Esophagus (tissue), 2 donors: Measurements from ENCODE around the gene MEI4. TPM values are rescaled to one million over a fixed set of nuclear protein-coding genes. Genes with fewer than 3 reads are reported as not detected.
"Not testable (repeated sequence)": the region's sequence is repeated elsewhere in the genome, so short reads cannot be mapped to it uniquely, and the experiment has no call there.

Experiments used
- H3K27ac ChIP-seq, 2 donors: one replicate each; pipeline ENCODE4 v1.5.1; 2013; ENCODE audit warnings: low read depth in 2 of 2, mild to moderate bottlenecking in 2 of 2, inconsistent platforms in 1 of 2, low read length in 1 of 2, moderate library complexity in 1 of 2
- H3K27me3 ChIP-seq, 2 donors: one replicate each; pipeline ENCODE4 v1.6.1; 2013; ENCODE audit warnings: low read length in 2 of 2, control low read depth in 1 of 2, mild to moderate bottlenecking in 1 of 2; ENCODE audit not compliant: insufficient read depth in 2 of 2, control insufficient read depth in 1 of 2
- H3K36me3 ChIP-seq, 2 donors: one replicate each; pipeline ENCODE4 v1.6.1; 2013; ENCODE audit warnings: low read length in 1 of 2; ENCODE audit not compliant: control insufficient read depth in 2 of 2, insufficient read depth in 2 of 2
- H3K4me1 ChIP-seq, 2 donors: one replicate each; pipeline ENCODE4 v1.6.1; 2013; ENCODE audit warnings: low read length in 1 of 2; ENCODE audit not compliant: control insufficient read depth in 2 of 2, insufficient read depth in 2 of 2
- H3K4me3 ChIP-seq, 2 donors: one replicate each; pipeline ENCODE4 v1.5.1; 2013; ENCODE audit warnings: low read length in 2 of 2, mild to moderate bottlenecking in 2 of 2, low read depth in 1 of 2, moderate library complexity in 1 of 2
- H3K9me3 ChIP-seq, 2 donors: one replicate each; pipeline ENCODE4 v1.6.1; 2013; ENCODE audit warnings: mild to moderate bottlenecking in 2 of 2, low read depth in 1 of 2, low read length in 1 of 2, moderate library complexity in 1 of 2; ENCODE audit not compliant: control insufficient read depth in 2 of 2, insufficient read depth in 1 of 2
- WGBS, 2 donors: extraction: QIAGEN DNeasy Blood & Tissue Kit; methylation state at CpG; one replicate each; pipeline ENCODE4 v1.1.7; 2013; 5-methylcytosine and 5-hydroxymethylcytosine counted together
- polyA plus RNA-seq, 2 donors: library from polyadenylated mRNA; stranded (reverse); fragments of 200-250 nt; gene quantifications; one replicate each; pipeline ENCODE4 v1.2.3, GENCODE V29; 2013
- donor health status: healthy with polysubstance abuse.
- donor health status: Bipolar disorder and iron deficiency.

The MEI4 gene
- polyA plus RNA-seq, 2 donors, result not detected

- not testable (repeated sequence) for H3K36me3 ChIP-seq, H3K9me3 ChIP-seq, H3K27ac ChIP-seq, H3K4me3 ChIP-seq, H3K27me3 ChIP-seq, H3K4me1 ChIP-seq
- WGBS, 2 donors, result 84 to 91% methylated on average over 13 of the region's 13 CpGs
Observed at GRCh38 chr6:77736010-77736409, 83.2 kb downstream of the MEI4 start.

GRCh38 chr6:77740380-77740779 is 87.5 kb downstream of the MEI4 start:
- H3K27me3 ChIP-seq, result no peaks in the 10 kb centered on the region
- H3K4me3 ChIP-seq, result no peak overlapping the region
- H3K27ac ChIP-seq, result no peak overlapping the region
- H3K4me1 ChIP-seq, result no peaks in the 10 kb centered on the region
- H3K36me3 ChIP-seq, result no peaks in the 10 kb centered on the region
- H3K9me3 ChIP-seq, result peaks cover 0 to 3% of the 10 kb centered on the region in 2 donors
- 12 to 17% methylated on average over 1 of the region's 1 CpG for WGBS, 2 donors

GRCh38 chr6:77752156-77752555 is 99.3 kb downstream of the MEI4 start:
- H3K4me1 ChIP-seq, H3K27me3 ChIP-seq, H3K36me3 ChIP-seq, H3K9me3 ChIP-seq, H3K4me3 ChIP-seq, H3K27ac ChIP-seq: not testable (repeated sequence)
- 38 to 48% methylated on average over 1 of the region's 1 CpG for WGBS, 2 donors

GRCh38 chr6:77762386-77762785 is 109.5 kb downstream of the MEI4 start:
- H3K4me1 ChIP-seq, result no peaks in the 10 kb centered on the region
- no peak overlapping the region for H3K27ac ChIP-seq
- no peaks in the 10 kb centered on the region for H3K9me3 ChIP-seq
- H3K27me3 ChIP-seq, result no peaks in the 10 kb centered on the region
- H3K4me3 ChIP-seq, result no peak overlapping the region
- no peaks in the 10 kb centered on the region for H3K36me3 ChIP-seq
- 83 to 92% methylated on average over 2 of the region's 2 CpGs for WGBS, 2 donors

GRCh38 chr6:77763124-77763523 is 110.3 kb downstream of the MEI4 start:
- H3K9me3 ChIP-seq, result no peaks in the 10 kb centered on the region
- no peak overlapping the region for H3K27ac ChIP-seq
- H3K4me1 ChIP-seq, result no peaks in the 10 kb centered on the region
- H3K36me3 ChIP-seq, result no peaks in the 10 kb centered on the region
- no peak overlapping the region for H3K4me3 ChIP-seq
- H3K27me3 ChIP-seq, result no peaks in the 10 kb centered on the region
- WGBS, 2 donors, result 82 to 88% methylated on average over 2 of the region's 2 CpGs

- peaks cover 0 to 1% of the 10 kb centered on the region in 2 donors for H3K9me3 ChIP-seq
- no peaks in the 10 kb centered on the region for H3K27me3 ChIP-seq
- WGBS, 2 donors, result 66 to 68% methylated on average over 1 of the region's 1 CpG
Observed at GRCh38 chr6:77764364-77764763, 111.5 kb downstream of the MEI4 start.

GRCh38 chr6:77773157-77773822 is 120.5 kb downstream of the MEI4 start:
- H3K36me3 ChIP-seq, result no peaks in the 10 kb centered on the region
- no peak overlapping the region for H3K27ac ChIP-seq
- no peak overlapping the region for H3K4me3 ChIP-seq
- no peaks in the 10 kb centered on the region for H3K4me1 ChIP-seq
- H3K9me3 ChIP-seq, result peaks cover 0 to 4% of the 10 kb centered on the region in 2 donors
- H3K27me3 ChIP-seq, result no peaks in the 10 kb centered on the region

More at GRCh38 chr6:77764364-77764763, 111.5 kb downstream of the MEI4 start:
- Histone ChIP-seq H3K36me3 (no peaks in the 10 kb centered on the region), H3K4me1 (no peaks in the 10 kb centered on the region), H3K4me3 (no peak overlapping the region), H3K27ac (no peak overlapping the region)

- Histone ChIP-seq H3K27ac (no peak overlapping the region), H3K9me3 (peaks cover 0 to 1% of the 10 kb centered on the region in 2 donors), H3K4me1 (no peaks in the 10 kb centered on the region), H3K27me3 (no peaks in the 10 kb centered on the region), H3K36me3 (no peaks in the 10 kb centered on the region), H3K4me3 (no peak overlapping the region)
- WGBS, 2 donors, result 70 to 71% methylated on average over 1 of the region's 1 CpG
Observed at GRCh38 chr6:77774457-77774856, 121.6 kb downstream of the MEI4 start.

GRCh38 chr6:77776441-77776840 is 123.6 kb downstream of the MEI4 start:
- H3K27ac ChIP-seq, result no peak overlapping the region
- no peaks in the 10 kb centered on the region for H3K27me3 ChIP-seq
- H3K9me3 ChIP-seq, result no peaks in the 10 kb centered on the region
- WGBS, 2 donors, result 57 to 77% methylated on average over 1 of the region's 1 CpG
- H3K4me1 ChIP-seq, result no peaks in the 10 kb centered on the region
- no peak overlapping the region for H3K4me3 ChIP-seq
- no peaks in the 10 kb centered on the region for H3K36me3 ChIP-seq

GRCh38 chr6:77778527-77778926 is 125.7 kb downstream of the MEI4 start:
- H3K4me3 ChIP-seq, result no peak overlapping the region
- 95 to 96% methylated on average over 4 of the region's 4 CpGs for WGBS, 2 donors
- H3K9me3 ChIP-seq, result no peaks in the 10 kb centered on the region
- no peaks in the 10 kb centered on the region for H3K4me1 ChIP-seq
- no peaks in the 10 kb centered on the region for H3K27me3 ChIP-seq
- no peaks in the 10 kb centered on the region for H3K36me3 ChIP-seq
- no peak overlapping the region for H3K27ac ChIP-seq
